GM12891 (cell line): ENCODE data around the gene FRYL.
"Not testable (repeated sequence)": the region's sequence is repeated elsewhere in the genome, so short reads cannot be mapped to it uniquely, and the experiment has no call there.

Source experiments
- DNase-seq: peaks from one replicate; pipeline ENCODE4 v3.0.0; 2011; ENCODE audit warnings: low spot score; ENCODE audit not compliant: insufficient read length
- FAIRE-seq: peaks from 2 replicates; lab custom pipeline; 2011; peaks lifted over from hg19 to GRCh38; lab: Jason Lieb, UNC
- PAX5 ChIP-seq: IDR thresholded peaks from 2 replicates; pipeline ENCODE4 v1.6.1; 2011; ENCODE audit warnings: low read length, moderate library complexity, mild to moderate bottlenecking; ENCODE audit not compliant: insufficient read depth, severe bottlenecking
- POLR2A ChIP-seq: IDR thresholded peaks from 2 replicates; pipeline ENCODE4 v1.6.1; 2011; ENCODE audit warnings: low read depth, low read length, control low read depth
- POLR2AphosphoS5 ChIP-seq: IDR thresholded peaks from 2 replicates; pipeline ENCODE4 v1.6.1; 2011; ENCODE audit warnings: low read depth, low read length, control low read depth
- POU2F2 ChIP-seq: IDR thresholded peaks from 2 replicates; pipeline ENCODE4 v1.6.1; 2011; ENCODE audit warnings: low read depth, mild to moderate bottlenecking, control low read depth, low read length, moderate library complexity
- SPI1 ChIP-seq: IDR thresholded peaks from 2 replicates; pipeline ENCODE4 v1.6.1; 2011; ENCODE audit warnings: low read depth, low read length, control low read depth
- TAF1 ChIP-seq: IDR thresholded peaks from 2 replicates; pipeline ENCODE4 v1.6.1; 2011; ENCODE audit warnings: low read depth, low read length, control low read depth

FRYL gene

GRCh38 chr4:48746608-48747362, 33.3 kb downstream of the FRYL start:
- no peak for FAIRE-seq
- TF ChIP-seq POLR2AphosphoS5 (no peak), POLR2A (no peak), PAX5 (no peak), SPI1 (no peak), POU2F2 (no peak)

GRCh38 chr4:48745223-48745622, 34.9 kb downstream of the FRYL start:
- FAIRE-seq, DNase-seq: not testable (repeated sequence)

More at GRCh38 chr4:48746608-48747362, 33.3 kb downstream of the FRYL start:
- no peak for DNase-seq

- no peak for DNase-seq
- FAIRE-seq, result peak; percentile 51
- no peak for TF ChIP-seq POU2F2
Observed at GRCh38 chr4:48742412-48742811, 37.7 kb downstream of the FRYL start.

- FAIRE-seq (no peak), DNase-seq (no peak)
- TF ChIP-seq POLR2AphosphoS5 (no peak), POLR2A (no peak), POU2F2 (no peak), PAX5 (no peak), SPI1 (no peak), TAF1 (no peak)
Observed at GRCh38 chr4:48739560-48740019, 40.5 kb downstream of the FRYL start.

GRCh38 chr4:48738856-48739255, 41.2 kb downstream of the FRYL start:
- no peak for TF ChIP-seq POLR2A
- no peak for TF ChIP-seq POLR2AphosphoS5
- TF ChIP-seq POU2F2, result no peak
- no peak for TF ChIP-seq SPI1
- no peak for TF ChIP-seq PAX5
- no peak for TF ChIP-seq TAF1
- FAIRE-seq (no peak), DNase-seq (no peak)

- not testable (repeated sequence) for FAIRE-seq, DNase-seq
Observed at GRCh38 chr4:48728906-48729496, 51.1 kb downstream of the FRYL start.

- no peak for TF ChIP-seq SPI1
- TF ChIP-seq POLR2AphosphoS5, result no peak
- no peak for TF ChIP-seq POU2F2
- TF ChIP-seq TAF1, result no peak
- TF ChIP-seq POLR2A, result no peak
- no peak for TF ChIP-seq PAX5
- FAIRE-seq (peak; percentile 33), DNase-seq (no peak)
Observed at GRCh38 chr4:48727666-48728459, 52.2 kb downstream of the FRYL start.

GRCh38 chr4:48725414-48725813, 54.7 kb downstream of the FRYL start:
- DNase-seq, result no peak
- FAIRE-seq, result no peak
- TF ChIP-seq PAX5 (no peak), SPI1 (no peak), TAF1 (no peak), POLR2AphosphoS5 (no peak), POU2F2 (no peak), POLR2A (no peak)

GRCh38 chr4:48722509-48723446, 57.3 kb downstream of the FRYL start:
- no peak for TF ChIP-seq POLR2AphosphoS5
- no peak for TF ChIP-seq SPI1
- FAIRE-seq (no peak), DNase-seq (no peak)

- FAIRE-seq, result no peak
- TF ChIP-seq PAX5 (no peak), SPI1 (no peak), TAF1 (no peak), POU2F2 (no peak), POLR2A (no peak), POLR2AphosphoS5 (no peak)
Observed at GRCh38 chr4:48720459-48720858, 59.6 kb downstream of the FRYL start.

More at GRCh38 chr4:48720459-48720858, 59.6 kb downstream of the FRYL start:
- DNase-seq, result no peak
